ENCODE data around the gene PLA2R1.

DNA sequence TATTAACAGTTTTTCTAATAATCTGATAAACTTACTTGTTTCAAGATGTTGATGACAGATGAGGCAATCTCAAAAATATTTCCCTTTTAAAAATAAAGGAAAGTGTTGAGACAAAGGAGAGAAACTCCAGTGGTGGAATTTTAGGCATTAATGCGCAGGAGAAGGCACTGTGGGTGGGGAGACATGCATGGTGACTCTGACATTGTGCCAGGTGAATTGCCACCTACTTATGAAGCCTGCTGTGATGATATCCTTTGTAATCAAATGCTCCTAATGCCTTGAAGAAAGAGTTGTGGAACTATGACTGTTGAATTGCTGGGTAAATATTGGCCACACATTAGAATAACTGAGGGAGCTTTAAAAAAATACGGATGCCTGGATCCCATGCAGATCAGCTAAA lies 101.4 kb downstream of the PLA2R1 start:
- TF ChIP-seq RAD21 (IDR thresholded peaks at IDR 0.05; ENCODE audit: low read length) (no peak), JUND (IDR thresholded peaks at IDR 0.05) (no peak), POLR2AphosphoS5 (IDR thresholded peaks at IDR 0.05; ENCODE audit: low read depth, low read length) (no peak), EP300 (IDR thresholded peaks at IDR 0.05; ENCODE audit: borderline replicate concordance in 1 of 2, low read depth in 1 of 2, low read length in 1 of 2) (no peak)
- TF ChIP-seq, protein P1, sequence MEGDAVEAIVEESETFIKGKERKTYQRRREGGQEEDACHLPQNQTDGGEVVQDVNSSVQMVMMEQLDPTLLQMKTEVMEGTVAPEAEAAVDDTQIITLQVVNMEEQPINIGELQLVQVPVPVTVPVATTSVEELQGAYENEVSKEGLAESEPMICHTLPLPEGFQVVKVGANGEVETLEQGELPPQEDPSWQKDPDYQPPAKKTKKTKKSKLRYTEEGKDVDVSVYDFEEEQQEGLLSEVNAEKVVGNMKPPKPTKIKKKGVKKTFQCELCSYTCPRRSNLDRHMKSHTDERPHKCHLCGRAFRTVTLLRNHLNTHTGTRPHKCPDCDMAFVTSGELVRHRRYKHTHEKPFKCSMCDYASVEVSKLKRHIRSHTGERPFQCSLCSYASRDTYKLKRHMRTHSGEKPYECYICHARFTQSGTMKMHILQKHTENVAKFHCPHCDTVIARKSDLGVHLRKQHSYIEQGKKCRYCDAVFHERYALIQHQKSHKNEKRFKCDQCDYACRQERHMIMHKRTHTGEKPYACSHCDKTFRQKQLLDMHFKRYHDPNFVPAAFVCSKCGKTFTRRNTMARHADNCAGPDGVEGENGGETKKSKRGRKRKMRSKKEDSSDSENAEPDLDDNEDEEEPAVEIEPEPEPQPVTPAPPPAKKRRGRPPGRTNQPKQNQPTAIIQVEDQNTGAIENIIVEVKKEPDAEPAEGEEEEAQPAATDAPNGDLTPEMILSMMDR (IDR thresholded peaks at IDR 0.05), result no peak
- TF ChIP-seq, protein P2, sequence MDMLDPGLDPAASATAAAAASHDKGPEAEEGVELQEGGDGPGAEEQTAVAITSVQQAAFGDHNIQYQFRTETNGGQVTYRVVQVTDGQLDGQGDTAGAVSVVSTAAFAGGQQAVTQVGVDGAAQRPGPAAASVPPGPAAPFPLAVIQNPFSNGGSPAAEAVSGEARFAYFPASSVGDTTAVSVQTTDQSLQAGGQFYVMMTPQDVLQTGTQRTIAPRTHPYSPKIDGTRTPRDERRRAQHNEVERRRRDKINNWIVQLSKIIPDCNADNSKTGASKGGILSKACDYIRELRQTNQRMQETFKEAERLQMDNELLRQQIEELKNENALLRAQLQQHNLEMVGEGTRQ (IDR thresholded peaks at IDR 0.05; ENCODE audit: borderline replicate concordance, low read depth, low read length), result no peak
- TF ChIP-seq, protein P3, sequence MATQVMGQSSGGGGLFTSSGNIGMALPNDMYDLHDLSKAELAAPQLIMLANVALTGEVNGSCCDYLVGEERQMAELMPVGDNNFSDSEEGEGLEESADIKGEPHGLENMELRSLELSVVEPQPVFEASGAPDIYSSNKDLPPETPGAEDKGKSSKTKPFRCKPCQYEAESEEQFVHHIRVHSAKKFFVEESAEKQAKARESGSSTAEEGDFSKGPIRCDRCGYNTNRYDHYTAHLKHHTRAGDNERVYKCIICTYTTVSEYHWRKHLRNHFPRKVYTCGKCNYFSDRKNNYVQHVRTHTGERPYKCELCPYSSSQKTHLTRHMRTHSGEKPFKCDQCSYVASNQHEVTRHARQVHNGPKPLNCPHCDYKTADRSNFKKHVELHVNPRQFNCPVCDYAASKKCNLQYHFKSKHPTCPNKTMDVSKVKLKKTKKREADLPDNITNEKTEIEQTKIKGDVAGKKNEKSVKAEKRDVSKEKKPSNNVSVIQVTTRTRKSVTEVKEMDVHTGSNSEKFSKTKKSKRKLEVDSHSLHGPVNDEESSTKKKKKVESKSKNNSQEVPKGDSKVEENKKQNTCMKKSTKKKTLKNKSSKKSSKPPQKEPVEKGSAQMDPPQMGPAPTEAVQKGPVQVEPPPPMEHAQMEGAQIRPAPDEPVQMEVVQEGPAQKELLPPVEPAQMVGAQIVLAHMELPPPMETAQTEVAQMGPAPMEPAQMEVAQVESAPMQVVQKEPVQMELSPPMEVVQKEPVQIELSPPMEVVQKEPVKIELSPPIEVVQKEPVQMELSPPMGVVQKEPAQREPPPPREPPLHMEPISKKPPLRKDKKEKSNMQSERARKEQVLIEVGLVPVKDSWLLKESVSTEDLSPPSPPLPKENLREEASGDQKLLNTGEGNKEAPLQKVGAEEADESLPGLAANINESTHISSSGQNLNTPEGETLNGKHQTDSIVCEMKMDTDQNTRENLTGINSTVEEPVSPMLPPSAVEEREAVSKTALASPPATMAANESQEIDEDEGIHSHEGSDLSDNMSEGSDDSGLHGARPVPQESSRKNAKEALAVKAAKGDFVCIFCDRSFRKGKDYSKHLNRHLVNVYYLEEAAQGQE (IDR thresholded peaks at IDR 0.05; ENCODE audit: low read depth, low read length), result no peak

Data from SK-N-SH (cell line).